ENCODE results near the gene DNAAF5.

DNA sequence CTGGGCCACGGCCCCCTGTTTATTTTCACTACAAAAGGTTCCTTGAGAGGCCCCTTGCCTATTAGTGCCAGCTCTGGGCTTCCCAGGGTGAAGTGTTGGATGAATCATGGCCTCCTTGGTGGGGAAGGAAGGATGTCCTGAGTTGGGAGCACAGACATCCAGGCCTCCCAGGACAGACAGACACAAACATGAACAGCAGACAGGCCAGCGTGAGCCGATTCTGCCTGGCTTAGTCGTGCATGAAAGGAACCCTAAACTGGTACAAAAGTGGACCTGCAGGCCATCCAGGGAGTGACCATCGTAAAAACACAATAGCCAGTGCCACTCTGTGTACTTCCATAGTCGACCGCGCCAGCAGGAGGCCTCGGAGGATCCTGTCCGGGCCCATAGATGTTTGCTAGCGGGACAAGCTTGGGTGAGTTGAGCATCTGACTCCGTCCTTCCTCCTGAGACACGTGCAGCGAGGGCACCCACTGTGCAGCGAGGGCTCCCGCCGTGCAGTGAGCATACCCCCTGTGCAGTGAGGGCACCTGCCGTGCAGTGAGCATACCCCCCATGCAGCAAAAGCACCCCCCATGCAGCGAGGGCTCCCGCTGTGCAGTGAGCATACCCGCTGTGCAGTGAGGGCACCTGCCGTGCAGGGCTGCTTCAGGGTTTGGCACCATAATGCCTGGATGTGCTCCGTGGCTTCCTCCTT, 51.9 kb downstream of the DNAAF5 start:
- TF ChIP-seq, protein P1, sequence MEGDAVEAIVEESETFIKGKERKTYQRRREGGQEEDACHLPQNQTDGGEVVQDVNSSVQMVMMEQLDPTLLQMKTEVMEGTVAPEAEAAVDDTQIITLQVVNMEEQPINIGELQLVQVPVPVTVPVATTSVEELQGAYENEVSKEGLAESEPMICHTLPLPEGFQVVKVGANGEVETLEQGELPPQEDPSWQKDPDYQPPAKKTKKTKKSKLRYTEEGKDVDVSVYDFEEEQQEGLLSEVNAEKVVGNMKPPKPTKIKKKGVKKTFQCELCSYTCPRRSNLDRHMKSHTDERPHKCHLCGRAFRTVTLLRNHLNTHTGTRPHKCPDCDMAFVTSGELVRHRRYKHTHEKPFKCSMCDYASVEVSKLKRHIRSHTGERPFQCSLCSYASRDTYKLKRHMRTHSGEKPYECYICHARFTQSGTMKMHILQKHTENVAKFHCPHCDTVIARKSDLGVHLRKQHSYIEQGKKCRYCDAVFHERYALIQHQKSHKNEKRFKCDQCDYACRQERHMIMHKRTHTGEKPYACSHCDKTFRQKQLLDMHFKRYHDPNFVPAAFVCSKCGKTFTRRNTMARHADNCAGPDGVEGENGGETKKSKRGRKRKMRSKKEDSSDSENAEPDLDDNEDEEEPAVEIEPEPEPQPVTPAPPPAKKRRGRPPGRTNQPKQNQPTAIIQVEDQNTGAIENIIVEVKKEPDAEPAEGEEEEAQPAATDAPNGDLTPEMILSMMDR (conservative IDR thresholded peaks at IDR 0.05 in 1 of 2, IDR thresholded peaks at IDR 0.05 in 1 of 2; ENCODE audit: low read depth in 1 of 2, low read length in 2 of 2) = no peak
- TF ChIP-seq EZH2 (IDR thresholded peaks at IDR 0.05; ENCODE audit: low read length, missing control alignments) = no peak

Measured in fibroblast of lung (primary cell).